HepG2 (cell line): Measurements from ENCODE around the gene SUOX. TPM values are rescaled to one million over a fixed set of nuclear protein-coding genes. Genes with fewer than 3 reads are reported as not detected.

Experiments
- ATAC-seq: fragments of 200-7000 bp; cut with Tn5 transposase; 3 replicates; pipeline ENCODE4 v1.9.1; 2020; ENCODE audit warnings: mild to moderate bottlenecking, moderate library complexity
- BruUV-seq: library from RNA; stranded (reverse); fragments of 400-500 nt; replicated peaks from 2 replicates; lab custom pipeline; 2021; lab: Mats Ljungman, UMichigan
- CTCF ChIA-PET: fragments of 300-600 bp; formaldehyde crosslinking; extraction: SDS; loops from one replicate; lab custom pipeline; 2021; ENCODE audit warnings: low total read pairs, inconsistent platforms, low intra/inter-chr PET ratio; lab: Yijun Ruan, JAX
- POLR2A ChIA-PET: fragments of 350-600 bp; sonication (Branson Sonifier 250); formaldehyde crosslinking; loops from one replicate; lab custom pipeline; 2020; ENCODE audit warnings: antibody characterized with exemption, inconsistent platforms; lab: Yijun Ruan, JAX
- DNase-seq: peaks from one replicate; pipeline ENCODE4 v3.0.0-alpha.2; 2015; ENCODE audit warnings: low spot score
- FAIRE-seq: peaks from 3 replicates; lab custom pipeline; 2011; peaks lifted over from hg19 to GRCh38; lab: Jason Lieb, UNC
- H2AFZ ChIP-seq: one replicate; pipeline ENCODE4 v1.6.1; 2011; ENCODE audit warnings: low read length, inconsistent platforms
- H3K27ac ChIP-seq: fragments of 300-600 bp; 3 replicates; pipeline ENCODE4 v1.8.0; 2011; ENCODE audit warnings: mixed run types, mild to moderate bottlenecking, mixed read lengths, low read length, inconsistent platforms; ENCODE audit not compliant: insufficient read depth; ENCODE audit errors: extremely low read length
- H3K27me3 ChIP-seq, 2 experiments: fragments of 200-600 bp in 1 of 2; 2 replicates in 1 of 2; 3 replicates in 1 of 2; pipeline versions ENCODE4 v1.6.0 to v1.8.0; 2011; ENCODE audit warnings: low read length in 2 of 2, mild to moderate bottlenecking in 2 of 2, moderate library complexity in 2 of 2, inconsistent platforms in 1 of 2; ENCODE audit not compliant: insufficient read depth in 2 of 2, control insufficient read depth in 1 of 2
- H3K36me3 ChIP-seq, 2 experiments: fragments of 200-600 bp in 1 of 2; replicated peaks in 1 of 2; 2 replicates in 1 of 2; 3 replicates in 1 of 2; pipeline versions ENCODE4 v1.5.1 to v1.8.0; 2011; ENCODE audit warnings: low read length in 2 of 2, inconsistent platforms in 1 of 2; ENCODE audit not compliant: insufficient read depth in 2 of 2, control insufficient read depth in 1 of 2
- H3K4me1 ChIP-seq: 2 replicates; pipeline ENCODE4 v1.5.1; 2012; ENCODE audit warnings: low read length, inconsistent platforms; ENCODE audit not compliant: insufficient read depth
- H3K4me2 ChIP-seq: 2 replicates; pipeline ENCODE4 v1.6.0; 2011; ENCODE audit warnings: low read depth, low read length, inconsistent platforms
- H3K4me3 ChIP-seq, 3 experiments: fragments of 200-600 bp in 1 of 3; sonication (generic), shearing (Covaris generic) in 1 of 3; replicated peaks in 1 of 3; 2 replicates each; pipeline ENCODE4 v1.5.1; 2011 to 2016; ENCODE audit warnings: low read length in 3 of 3, inconsistent platforms in 2 of 3, low read depth in 2 of 3, mild to moderate bottlenecking in 2 of 3, control low read depth in 1 of 3, mixed read lengths in 1 of 3; ENCODE audit not compliant: insufficient read depth in 1 of 3
- H3K79me2 ChIP-seq: one replicate; pipeline ENCODE4 v1.6.1; 2011; ENCODE audit warnings: low read length, inconsistent platforms; ENCODE audit not compliant: insufficient read depth
- H3K9ac ChIP-seq: 2 replicates; pipeline ENCODE4 v1.6.0; 2011; ENCODE audit warnings: mild to moderate bottlenecking, low read depth, low read length, inconsistent platforms; ENCODE audit not compliant: insufficient read depth
- H3K9me3 ChIP-seq: 2 replicates; pipeline ENCODE4 v1.5.1; 2012; ENCODE audit warnings: mild to moderate bottlenecking, low read length
- H4K20me1 ChIP-seq: 2 replicates; pipeline ENCODE4 v1.6.0; 2011; ENCODE audit warnings: inconsistent platforms, mild to moderate bottlenecking, low read length, moderate library complexity; ENCODE audit not compliant: insufficient read depth
- ARNT2 ChIP-seq: sonication (generic); formaldehyde crosslinking; IDR thresholded peaks from 2 replicates; pipeline ENCODE4 v1.8.0; 2022; ENCODE audit warnings: mild to moderate bottlenecking, low read depth, missing genetic modification reagents, moderate library complexity
- FOXA3 ChIP-seq: IDR thresholded peaks from 2 replicates; pipeline ENCODE4 v1.6.1; 2016; ENCODE audit warnings: missing genetic modification reagents, missing compliant biosample characterization
- TCF7 ChIP-seq: sonication (generic); IDR thresholded peaks from 2 replicates; pipeline ENCODE4 v1.6.1; 2016; ENCODE audit warnings: antibody characterized with exemption, low read depth
- ZFP36 ChIP-seq: fragments of 150-350 bp; IDR thresholded peaks from 2 replicates; pipeline ENCODE4 v1.6.1; 2018; ENCODE audit warnings: borderline replicate concordance, low read length, low read depth; ENCODE audit not compliant: partially characterized antibody
- ZFP41 ChIP-seq: sonication (generic); formaldehyde crosslinking; IDR thresholded peaks from 2 replicates; pipeline ENCODE4 v1.4.0; 2020; ENCODE audit warnings: mild to moderate bottlenecking, missing genetic modification reagents, borderline replicate concordance
- ZKSCAN5 ChIP-seq: sonication (generic); formaldehyde crosslinking; IDR thresholded peaks from 2 replicates; pipeline ENCODE4 v1.5.1; 2020; ENCODE audit warnings: mild to moderate bottlenecking, missing genetic modification reagents
- ZNF777 ChIP-seq: sonication (generic); formaldehyde crosslinking; IDR thresholded peaks from 2 replicates; pipeline ENCODE4 v1.4.0; 2020; ENCODE audit warnings: missing genetic modification reagents
- ZNF792 ChIP-seq: IDR thresholded peaks from 2 replicates; pipeline ENCODE4 v1.6.1; 2016
- ZNF83 ChIP-seq: sonication (generic); formaldehyde crosslinking; IDR thresholded peaks from 2 replicates; pipeline ENCODE4 v1.4.0; 2020; ENCODE audit warnings: missing genetic modification reagents, mild to moderate bottlenecking, borderline replicate concordance
- WGBS: methylation state at CpG from one replicate; pipeline ENCODE4 v1.1.6; 2017; ENCODE audit warnings: low lambda C conversion rate; 5-methylcytosine and 5-hydroxymethylcytosine counted together
- in situ Hi-C: cut with HindIII; loops from 2 replicates; pipeline ENCODE4 v1.10.0; 2017; ENCODE audit warnings: low pct_unique_long_range_greater_than_20kb; ENCODE audit not compliant: extremely low pct_ligation_motif_present
- intact Hi-C: fragments of 100-400 bp; cut with micrococcal nuclease; formaldehyde crosslinking; loops from one replicate; pipeline ENCODE4 v1.10.0; 2022; ENCODE audit not compliant: unreplicated experiment
- polyA plus RNA-seq, 8 experiments: library from polyadenylated mRNA; depleted of rRNA in 3 of 8; stranded (reverse) in 7 of 8; unstranded in 1 of 8; fragments of >200 nt; fragmentation: Illumina TruSeq in 4 of 8; extraction: Trizol in 4 of 8; gene quantifications; 2 replicates each; pipeline versions ENCODE4 v1.2.1 to v1.2.3, GENCODE V29; 2011 to 2016; ENCODE audit warnings: low read depth in 4 of 8, missing spikeins in 1 of 8, mixed read lengths in 1 of 8; ENCODE audit not compliant: insufficient read depth in 1 of 8
- total RNA-seq, 5 experiments: library from RNA; depleted of rRNA; stranded (reverse); fragments of >200 nt; fragmentation: Illumina TruSeq; extraction: Trizol; gene quantifications; 2 replicates each; pipeline ENCODE4 v1.2.3, GENCODE V29; 2016; ENCODE audit warnings: low read depth in 1 of 5

Gene SUOX
- total and polyA plus RNA-seq, 2 of the 13 experiments (the other 11 are each of a cell fraction or from before 2014, with no cell fraction given) = 23.9 to 25.9 TPM

DNA sequence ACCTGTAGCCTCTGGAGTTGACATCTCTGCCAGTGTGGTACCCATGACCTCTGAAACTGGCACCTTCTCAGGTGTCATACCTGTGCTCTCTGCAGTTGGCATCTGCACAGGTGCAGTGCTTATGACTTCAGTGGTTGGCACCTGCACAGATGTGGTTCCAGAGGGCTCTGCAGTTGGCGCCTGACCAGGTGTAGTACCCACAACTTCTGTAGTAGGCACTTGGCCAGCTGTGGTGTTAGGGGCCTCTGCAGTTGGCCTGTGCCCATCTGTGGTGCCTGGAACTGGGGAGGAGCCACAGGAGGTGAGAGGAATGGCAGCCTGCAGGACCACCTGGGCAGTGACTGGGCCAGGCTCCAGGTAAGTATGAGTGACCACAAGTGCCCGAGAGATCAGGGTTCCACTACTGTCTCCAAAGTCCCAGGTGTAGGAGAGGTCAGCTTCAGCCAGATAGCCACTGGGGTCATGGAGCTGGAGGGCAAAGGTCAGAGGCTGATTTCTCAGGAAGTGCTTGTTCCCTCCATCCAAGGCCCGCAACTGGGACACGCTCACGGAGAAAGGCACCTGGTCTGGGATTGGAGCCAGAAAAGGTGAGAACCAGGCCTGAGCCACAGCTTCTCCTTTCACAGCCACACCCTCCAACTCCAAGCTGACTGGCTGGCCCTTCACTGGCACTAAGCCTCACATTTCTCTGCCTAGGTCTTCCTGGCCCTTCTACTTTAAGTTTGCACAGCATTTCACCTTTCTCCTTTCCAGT is 39.8 kb upstream of the SUOX start (continued):
- TF ChIP-seq ZNF792 (CRISPR knock-in tag) = no peak
- TF ChIP-seq, all 625 proteins: peak for 3

GRCh38 chr12:55963760-55964159 is 33.3 kb upstream of the SUOX start:
- H3K9me3 ChIP-seq = no peaks in the 10 kb centered on the region
- peaks cover 23% of the 10 kb centered on the region for H3K4me1 ChIP-seq
- H3K27me3 ChIP-seq = no peaks in the 10 kb centered on the region
- peaks cover 15% of the 10 kb centered on the region for H3K79me2 ChIP-seq
- ChIA-PET POLR2A (no interaction called here), CTCF (no interaction called here)
- no peak overlapping the region for H3K9ac ChIP-seq
- 69% methylated on average over 2 of the region's 2 CpGs for WGBS
- ATAC-seq = no peak
- no peak overlapping the region for H3K27ac ChIP-seq
- intact Hi-C loops = no loop called here
- H4K20me1 ChIP-seq = no peaks in the 10 kb centered on the region
- TF ChIP-seq ZNF777 (no peak), ZFP36 (no peak), FOXA3 (no peak), ZFP41 (CRISPR knock-in tag) (no peak)
- no TSS peak for BruUV-seq
- in situ Hi-C loops = no loop called here
- H2AFZ ChIP-seq = no peak overlapping the region
- FAIRE-seq = no peak
- no peak for DNase-seq
- peaks cover 0 to 11% of the 10 kb centered on the region in 2 experiments; a peak in 3 of 5 replicates for H3K36me3 ChIP-seq
- H3K4me3 ChIP-seq = no peak overlapping the region
- no peak overlapping the region for H3K4me2 ChIP-seq

DNA sequence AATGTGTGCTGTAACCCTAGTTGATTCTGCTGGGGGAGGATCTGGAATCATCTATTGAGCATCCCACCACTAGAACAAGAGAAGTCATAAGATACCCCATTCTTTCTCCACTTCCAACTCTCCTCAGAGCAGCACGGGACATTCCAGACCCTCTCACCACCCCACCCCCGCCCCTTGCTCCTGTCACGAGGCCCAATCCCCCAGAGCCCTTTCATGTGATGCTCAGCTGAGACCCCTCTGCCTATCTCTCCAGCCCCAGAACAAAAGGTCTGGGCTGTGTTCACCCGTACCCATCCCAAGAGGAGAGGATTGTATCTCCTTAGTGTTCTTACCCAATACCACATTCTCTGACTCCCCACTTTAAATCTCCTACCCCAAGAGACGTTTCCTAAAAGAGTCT is 31.8 kb upstream of the SUOX start:
- ATAC-seq (no peak), DNase-seq (no peak), FAIRE-seq (no peak)
- 40% methylated on average over 5 of the region's 5 CpGs for WGBS
- in situ Hi-C loops (no loop called here), intact Hi-C loops (no loop called here)
- Histone ChIP-seq H3K9me3 (no peaks in the 10 kb centered on the region), H3K4me2 (no peak overlapping the region), H3K4me1 (peaks cover 25% of the 10 kb centered on the region), H3K36me3 (peaks cover 0 to 13% of the 10 kb centered on the region in 2 experiments; a peak in 4 of 5 replicates), H3K9ac (no peak overlapping the region), H4K20me1 (no peaks in the 10 kb centered on the region), H3K27me3 (no peaks in the 10 kb centered on the region), H3K27ac (no peak overlapping the region), H3K4me3 (no peak overlapping the region), H2AFZ (no peak overlapping the region), H3K79me2 (peaks cover 15% of the 10 kb centered on the region)
- BruUV-seq = no TSS peak
- no peak for TF ChIP-seq ZKSCAN5 (CRISPR knock-in tag)
- no peak for TF ChIP-seq TCF7
- no peak for TF ChIP-seq ZNF83 (CRISPR knock-in tag)
- TF ChIP-seq ZFP36 = no peak
- no peak for TF ChIP-seq ARNT2 (CRISPR knock-in tag)
- CTCF ChIA-PET = no interaction called here
- POLR2A ChIA-PET = no interaction called here
